Heart right ventricle (tissue), 16 donors: ENCODE results near the gene AGPAT3. TPM values are rescaled to one million over a fixed set of nuclear protein-coding genes. Genes with fewer than 3 reads are reported as not detected.
A peak's percentile ranks its signal among the peaks of the same experiment; 100 is the strongest.

Experiments used
- ATAC-seq, 8 donors: fragments of 200-7000 bp; cut with Tn5 transposase; one replicate each; pipeline ENCODE4 v1.9.1; 2020; ENCODE audit warnings: mild to moderate bottlenecking in 8 of 8, moderate library complexity in 8 of 8, moderate number of reproducible peaks in 1 of 8
- DNase-seq, 2 donors: peaks; one replicate each; pipeline ENCODE4 v3.0.0-alpha.2; 2020
- H3K27ac ChIP-seq, 10 donors: fragments of 200-600 bp; sonication (generic) in 2 of 10; one replicate each; pipeline versions ENCODE4 v1.5.0 to v1.8.0; 2020 to 2022; ENCODE audit warnings: mild to moderate bottlenecking in 3 of 10
- H3K27me3 ChIP-seq, 7 donors: fragments of 200-600 bp; one replicate each; pipeline ENCODE4 v1.8.0; 2021 to 2022; ENCODE audit warnings: mild to moderate bottlenecking in 2 of 7
- H3K36me3 ChIP-seq, 9 donors: fragments of 200-600 bp; sonication (generic) in 1 of 9; one replicate each; pipeline versions ENCODE4 v1.5.0 to v1.8.0; 2020 to 2022; ENCODE audit warnings: mild to moderate bottlenecking in 2 of 9
- H3K4me1 ChIP-seq, 9 donors: fragments of 200-600 bp; sonication (generic) in 1 of 9; one replicate each; pipeline versions ENCODE4 v1.5.0 to v1.8.0; 2020 to 2022; ENCODE audit warnings: mild to moderate bottlenecking in 4 of 9
- H3K4me3 ChIP-seq, 10 donors: fragments of 200-600 bp; sonication (generic) in 2 of 10; one replicate each; pipeline versions ENCODE4 v1.5.0 to v1.8.0; 2020 to 2022; ENCODE audit warnings: mild to moderate bottlenecking in 7 of 10, moderate library complexity in 2 of 10
- H3K9me3 ChIP-seq, 11 donors: fragments of 200-600 bp in 10 of 11; sonication (generic) in 2 of 11; one replicate each; pipeline versions ENCODE4 v1.5.0 to v1.8.0; 2013 to 2022; ENCODE audit warnings: mild to moderate bottlenecking in 2 of 11, control low read depth in 1 of 11, moderate library complexity in 1 of 11
- WGBS, 2 donors: extraction: QIAGEN DNeasy Blood & Tissue Kit; methylation state at CpG; one replicate each; pipeline ENCODE4 v1.1.7; 2013; ENCODE audit warnings: inconsistent platforms in 1 of 2; 5-methylcytosine and 5-hydroxymethylcytosine counted together
- intact Hi-C, 10 donors: fragments of 100-400 bp; cut with DNase I; formaldehyde crosslinking; loops; one replicate each; pipeline versions ENCODE4 v1.11.1 to v1.14.2; 2022
- polyA plus RNA-seq, 2 donors: library from polyadenylated mRNA; stranded (reverse); fragments of 200-250 nt; gene quantifications; one replicate each; pipeline ENCODE4 v1.2.3, GENCODE V29; 2013
- total RNA-seq, 10 donors: library from RNA; stranded (reverse); fragmentation: NEBNext Ultra II Directional in 3 of 10; extraction: Animal tissue kit (Norgen Biotek cat#: 25700) in 3 of 10; gene quantifications; one replicate each; pipeline versions ENCODE4 v1.2.1 to v1.2.4, GENCODE V29; 2021 to 2023
- TF ChIP-seq, protein P1 (sequence below), 9 donors: fragments of 200-600 bp; sonication (generic) in 2 of 9; IDR thresholded peaks; one replicate each; pipeline versions ENCODE4 v1.5.0 to v1.8.0; 2021 to 2022; ENCODE audit warnings: antibody characterized with exemption in 9 of 9, mild to moderate bottlenecking in 5 of 9, moderate library complexity in 1 of 9
- donor health status: Arrhythmogenic right ventricular cardiomyopathy.
- donor health status: ischemic (EF 13 %, LVEDD 7.1; RV severe dilation, severe dysfunction).
- donor health status: healthy with polysubstance abuse.
- donor health status: DM: no; HTN: yes; CAD: no.
- donor health status: DM: no; HTN: no; CAD: no.
- donor health status: ischemic (EF 25% LVEDD 6.9; RV normal size, moderate dysfunction).
- donor health status: ischemic (EF 25% LVEDD 5.7; RV mildly dilated, moderate dysfunction).
- donor health status: healthy.
- donor health status: DM: yes; HTN: yes; CAD: no.
- donor health status: Ischemic cardiomyopathy.
- donor health status: ischemic (EF 35%, LVEDD 5.7; RV mildly dilated, moderate dysfunction).
- donor health status: nonischemic (EF 11% LVEDD 7.7; RV severe dilation, severe dysfunction).
- donor health status: DM: yes; HTN: yes; CAD: no.
- donor health status: PGD.
- donor health status: ischemic (EF 29% LVEDD 5.4; RV normal size, mild dysfunction).
- donor health status: nonischemic (EF 23%, LVEDD 6.1; RV moderate dilation, normal function).

AGPAT3 gene
- total and polyA plus RNA-seq, 12 donors, result 19.7 to 110 (median 65.6) TPM

DNA sequence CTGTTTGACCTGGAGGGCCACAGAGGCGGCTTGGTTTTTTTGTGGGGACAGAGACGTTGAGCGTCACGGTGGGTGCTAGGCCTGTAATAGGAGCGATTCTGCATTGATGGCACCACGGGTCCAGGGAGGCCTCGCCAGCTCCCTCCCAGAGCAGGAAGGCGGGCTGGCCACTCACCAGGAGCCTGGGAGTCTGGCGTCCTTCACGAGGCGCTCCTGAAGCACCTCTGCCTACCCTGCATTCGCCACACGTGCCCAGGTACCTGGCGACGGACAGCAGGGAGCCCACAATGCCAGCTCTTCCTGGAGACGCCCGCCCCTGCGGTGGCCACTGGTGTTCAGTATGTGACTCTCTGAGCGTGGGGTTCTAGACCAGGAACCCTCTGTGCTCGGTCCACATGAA is 77.2 kb downstream of the AGPAT3 start:
- Histone ChIP-seq H3K4me1 (peaks cover 9 to 46% (median 25%) of the 10 kb centered on the region in 9 donors), H3K36me3 (peaks cover 0 to 26% (median 0%) of the 10 kb centered on the region in 9 donors), H3K4me3 (no peak overlapping the region), H3K9me3 (peaks cover 0 to 3% (median 0%) of the 10 kb centered on the region in 11 donors), H3K27ac (no peak overlapping the region), H3K27me3 (no peaks in the 10 kb centered on the region)
- DNase-seq (no peak), ATAC-seq (no peak)
- intact Hi-C loops, result loop anchor here in 2 of 10 donors (10.0 kb wide), 3 partner anchors 53 to 127 kb away; partner anchors contain the start of gene AGPAT3 (in 1 of the 2)
- WGBS, 2 donors, result 94% methylated on average over 20 of the region's 20 CpGs
- TF ChIP-seq, protein P1, sequence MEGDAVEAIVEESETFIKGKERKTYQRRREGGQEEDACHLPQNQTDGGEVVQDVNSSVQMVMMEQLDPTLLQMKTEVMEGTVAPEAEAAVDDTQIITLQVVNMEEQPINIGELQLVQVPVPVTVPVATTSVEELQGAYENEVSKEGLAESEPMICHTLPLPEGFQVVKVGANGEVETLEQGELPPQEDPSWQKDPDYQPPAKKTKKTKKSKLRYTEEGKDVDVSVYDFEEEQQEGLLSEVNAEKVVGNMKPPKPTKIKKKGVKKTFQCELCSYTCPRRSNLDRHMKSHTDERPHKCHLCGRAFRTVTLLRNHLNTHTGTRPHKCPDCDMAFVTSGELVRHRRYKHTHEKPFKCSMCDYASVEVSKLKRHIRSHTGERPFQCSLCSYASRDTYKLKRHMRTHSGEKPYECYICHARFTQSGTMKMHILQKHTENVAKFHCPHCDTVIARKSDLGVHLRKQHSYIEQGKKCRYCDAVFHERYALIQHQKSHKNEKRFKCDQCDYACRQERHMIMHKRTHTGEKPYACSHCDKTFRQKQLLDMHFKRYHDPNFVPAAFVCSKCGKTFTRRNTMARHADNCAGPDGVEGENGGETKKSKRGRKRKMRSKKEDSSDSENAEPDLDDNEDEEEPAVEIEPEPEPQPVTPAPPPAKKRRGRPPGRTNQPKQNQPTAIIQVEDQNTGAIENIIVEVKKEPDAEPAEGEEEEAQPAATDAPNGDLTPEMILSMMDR (IDR thresholded peaks at IDR 0.05), result no peak

GRCh38 chr21:43942621-43943020 is 77.6 kb downstream of the AGPAT3 start:
- TF ChIP-seq, protein P1 (IDR thresholded peaks at IDR 0.05), result no peak
- Histone ChIP-seq H3K4me1 (peaks cover 9 to 45% (median 24%) of the 10 kb centered on the region in 9 donors), H3K27ac (no peak overlapping the region), H3K9me3 (no peaks in the 10 kb centered on the region), H3K27me3 (no peaks in the 10 kb centered on the region), H3K36me3 (peaks cover 0 to 28% (median 0%) of the 10 kb centered on the region in 9 donors), H3K4me3 (no peak overlapping the region)
- ATAC-seq (no peak), DNase-seq (no peak)
- intact Hi-C loops, result loop anchor here in 2 of 10 donors (10.0 kb wide), 3 partner anchors 52 to 128 kb away; partner anchors contain the start of gene AGPAT3 (in 1 of the 2)
- WGBS, 2 donors, result 96 to 98% methylated on average over 13 of the region's 13 CpGs

GRCh38 chr21:43943512-43944077 is 78.6 kb downstream of the AGPAT3 start:
- DNase-seq (no peak), ATAC-seq (no peak)
- TF ChIP-seq, protein P1 (IDR thresholded peaks at IDR 0.05), result no peak
- intact Hi-C loops, result loop anchor here in 2 of 10 donors (10.0 kb wide), 3 partner anchors 51 to 129 kb away; partner anchors contain the start of gene AGPAT3 (in 1 of the 2)
- Histone ChIP-seq H3K27ac (no peak overlapping the region), H3K27me3 (no peaks in the 10 kb centered on the region), H3K4me3 (no peak overlapping the region), H3K36me3 (peaks cover 0 to 35% (median 0%) of the 10 kb centered on the region in 9 donors), H3K9me3 (peaks cover 0 to 8% (median 2%) of the 10 kb centered on the region in 11 donors), H3K4me1 (peaks cover 8 to 40% (median 21%) of the 10 kb centered on the region in 9 donors)
- WGBS, 2 donors, result 89 to 92% methylated on average over 30 of the region's 30 CpGs

GRCh38 chr21:43944078-43944633 is 79.1 kb downstream of the AGPAT3 start:
- Histone ChIP-seq H3K4me3 (no peak overlapping the region), H3K9me3 (peaks cover 0 to 13% (median 8%) of the 10 kb centered on the region in 11 donors), H3K27ac (peak overlapping the region in 3 of 10 donors; percentile 9 to 31 (median 13)), H3K27me3 (no peaks in the 10 kb centered on the region), H3K4me1 (peaks cover 5 to 34% (median 15%) of the 10 kb centered on the region in 9 donors), H3K36me3 (peaks cover 0 to 38% (median 0%) of the 10 kb centered on the region in 9 donors)
- ATAC-seq, result peak in 7 of 8 donors; percentile 14 to 65 (median 35)
- 53 to 72% methylated on average over 20 of the region's 20 CpGs for WGBS, 2 donors
- no peak for DNase-seq
- intact Hi-C loops, result loop anchor here in 2 of 10 donors (10.0 kb wide), 3 partner anchors 51 to 129 kb away; partner anchors contain the start of gene AGPAT3 (in 1 of the 2)
- TF ChIP-seq, protein P1 (IDR thresholded peaks at IDR 0.05), result no peak
